HG03378 (cell line): ENCODE results near the gene SMPD4.
"Not testable (repeated sequence)": the region's sequence is repeated elsewhere in the genome, so short reads cannot be mapped to it uniquely, and the experiment has no call there.

Experiments
- ATAC-seq: cut with Tn5 transposase; IDR thresholded peaks from one replicate; pipeline ENCODE4 v1.9.1; 2021; ENCODE audit warnings: mild to moderate bottlenecking, moderate library complexity; ENCODE audit not compliant: unreplicated experiment

Gene SMPD4

GRCh38 chr2:130181325-130181879 lies at the start of gene SMPD4:
TSS of gene SMPD4 (minus strand) at chr2:130181602. CDS start at chr2:130176592, 5,010 bp downstream.
- ATAC-seq, result peak; percentile 62

GRCh38 chr2:130230907-130231306 lies 49.5 kb upstream of the SMPD4 start:
- not testable (repeated sequence) for ATAC-seq

GRCh38 chr2:130230376-130230775 lies 49.0 kb upstream of the SMPD4 start:
- ATAC-seq, result not testable (repeated sequence)

GRCh38 chr2:130229161-130229510 lies 47.7 kb upstream of the SMPD4 start:
- not testable (repeated sequence) for ATAC-seq

- ATAC-seq, result not testable (repeated sequence)
Measured at GRCh38 chr2:130228467-130229160, 47.2 kb upstream of the SMPD4 start.

GRCh38 chr2:130228005-130228404 lies 46.6 kb upstream of the SMPD4 start:
- not testable (repeated sequence) for ATAC-seq

GRCh38 chr2:130222523-130222922 lies 41.1 kb upstream of the SMPD4 start:
- ATAC-seq, result peak; percentile 95

- ATAC-seq, result not testable (repeated sequence)
Measured at GRCh38 chr2:130220505-130220904, 39.1 kb upstream of the SMPD4 start.

- ATAC-seq, result not testable (repeated sequence)
Measured at GRCh38 chr2:130219147-130219546, 37.7 kb upstream of the SMPD4 start.

GRCh38 chr2:130207051-130207450 lies 25.6 kb upstream of the SMPD4 start:
- ATAC-seq, result not testable (repeated sequence)

GRCh38 chr2:130203150-130203549 lies 21.7 kb upstream of the SMPD4 start:
- ATAC-seq, result not testable (repeated sequence)

- not testable (repeated sequence) for ATAC-seq
Measured at GRCh38 chr2:130202518-130202917, 21.1 kb upstream of the SMPD4 start.

GRCh38 chr2:130198343-130198742 lies 16.9 kb upstream of the SMPD4 start, which contains the start of gene TUBA3E:
TSS of gene TUBA3E (minus strand) at chr2:130198439. CDS start at chr2:130198360, 79 bp downstream.
- no peak for ATAC-seq

GRCh38 chr2:130196052-130196451 lies 14.7 kb upstream of the SMPD4 start:
- not testable (repeated sequence) for ATAC-seq

- ATAC-seq, result not testable (repeated sequence)
Measured at GRCh38 chr2:130195089-130195635, 13.8 kb upstream of the SMPD4 start.

- not testable (repeated sequence) for ATAC-seq
Measured at GRCh38 chr2:130193824-130194223, 12.4 kb upstream of the SMPD4 start.

- ATAC-seq, result not testable (repeated sequence)
Measured at GRCh38 chr2:130192451-130192850, 11.0 kb upstream of the SMPD4 start.

GRCh38 chr2:130191319-130191718 lies 9.9 kb upstream of the SMPD4 start:
- ATAC-seq, result not testable (repeated sequence)

- no peak for ATAC-seq
Measured at GRCh38 chr2:130190237-130190636, 8.8 kb upstream of the SMPD4 start.

- not testable (repeated sequence) for ATAC-seq
Measured at GRCh38 chr2:130188958-130189357, 7.6 kb upstream of the SMPD4 start.

GRCh38 chr2:130187859-130188792 lies 6.7 kb upstream of the SMPD4 start:
- ATAC-seq, result not testable (repeated sequence)
